GM13976 (cell line): ENCODE results near the gene ZNF614.
"Not testable (repeated sequence)": the region's sequence is repeated elsewhere in the genome, so short reads cannot be mapped to it uniquely, and the experiment has no call there.

Source experiments
- DNase-seq: peaks from one replicate; pipeline ENCODE4 v3.0.0; 2012; ENCODE audit warnings: low spot score
- in situ Hi-C: fragments of 300-500 bp; cut with MboI; formaldehyde crosslinking; loops from one replicate; pipeline ENCODE4 v1.12.0; 2022; ENCODE audit warnings: low sequenced_read_pairs, mixed read lengths, inconsistent platforms; ENCODE audit not compliant: unreplicated experiment
- TF ChIP-seq, protein P1 (sequence below): IDR thresholded peaks from 2 replicates; pipeline ENCODE4 v1.5.1; 2012; ENCODE audit warnings: borderline replicate concordance, mild to moderate bottlenecking; ENCODE audit not compliant: insufficient read depth; ENCODE audit errors: extremely low read depth, missing control alignments, control extremely low read depth

The ZNF614 gene

DNA sequence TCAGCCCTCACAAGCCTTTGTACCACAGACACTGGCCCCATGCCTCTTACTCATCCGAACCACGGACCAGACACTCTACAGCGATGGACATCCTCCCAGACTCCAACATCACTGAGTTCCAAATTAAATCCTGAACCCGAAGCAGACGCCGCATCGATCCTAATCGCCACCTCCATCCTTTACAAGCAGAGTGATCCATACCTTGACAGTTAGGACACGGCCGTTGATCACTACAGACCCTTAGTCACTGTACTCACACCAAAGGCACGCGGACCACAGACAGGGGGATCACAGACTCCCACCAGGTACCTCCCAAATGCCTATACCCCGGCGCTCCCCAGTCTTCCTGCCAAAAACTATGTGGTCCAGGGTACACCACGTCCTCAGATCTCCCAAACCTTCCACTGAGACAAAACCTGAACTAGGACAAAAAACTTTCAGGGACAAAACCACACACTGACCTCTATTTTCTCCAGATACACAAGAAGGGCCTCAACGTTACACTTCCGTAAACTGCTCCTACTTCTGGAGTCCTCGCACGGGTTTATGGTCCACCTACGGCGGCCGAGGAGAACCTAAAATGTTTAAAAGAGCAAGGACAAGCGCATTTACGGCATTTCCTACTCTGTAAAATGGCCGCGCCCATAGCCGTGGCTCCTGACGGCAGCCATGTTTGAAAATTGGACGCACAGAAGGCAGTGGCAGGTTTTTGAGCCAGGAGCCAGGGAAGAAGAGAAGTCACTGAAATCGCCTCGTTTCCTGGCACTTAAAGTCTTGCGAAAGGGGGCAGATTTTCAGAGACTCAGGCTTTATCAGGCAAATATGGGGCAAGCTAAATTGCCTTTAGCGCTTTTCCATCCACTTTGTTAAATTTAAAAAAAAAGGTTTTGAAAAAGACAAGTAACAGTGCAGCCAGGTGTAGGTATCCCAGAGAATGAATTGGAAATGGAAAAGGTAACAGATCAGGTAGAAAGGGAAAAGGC is 41.6 kb downstream of the ZNF614 start, which contains the start of gene ZNF350:
Gene ZNF350 (minus strand): TSS at position 532 of the 983 bp plus-strand sequence. CDS start 12,480 bp downstream, outside the sequence.
- DNase-seq: peak; percentile 86
- in situ Hi-C loops: no loop called here
- TF ChIP-seq, protein P1, sequence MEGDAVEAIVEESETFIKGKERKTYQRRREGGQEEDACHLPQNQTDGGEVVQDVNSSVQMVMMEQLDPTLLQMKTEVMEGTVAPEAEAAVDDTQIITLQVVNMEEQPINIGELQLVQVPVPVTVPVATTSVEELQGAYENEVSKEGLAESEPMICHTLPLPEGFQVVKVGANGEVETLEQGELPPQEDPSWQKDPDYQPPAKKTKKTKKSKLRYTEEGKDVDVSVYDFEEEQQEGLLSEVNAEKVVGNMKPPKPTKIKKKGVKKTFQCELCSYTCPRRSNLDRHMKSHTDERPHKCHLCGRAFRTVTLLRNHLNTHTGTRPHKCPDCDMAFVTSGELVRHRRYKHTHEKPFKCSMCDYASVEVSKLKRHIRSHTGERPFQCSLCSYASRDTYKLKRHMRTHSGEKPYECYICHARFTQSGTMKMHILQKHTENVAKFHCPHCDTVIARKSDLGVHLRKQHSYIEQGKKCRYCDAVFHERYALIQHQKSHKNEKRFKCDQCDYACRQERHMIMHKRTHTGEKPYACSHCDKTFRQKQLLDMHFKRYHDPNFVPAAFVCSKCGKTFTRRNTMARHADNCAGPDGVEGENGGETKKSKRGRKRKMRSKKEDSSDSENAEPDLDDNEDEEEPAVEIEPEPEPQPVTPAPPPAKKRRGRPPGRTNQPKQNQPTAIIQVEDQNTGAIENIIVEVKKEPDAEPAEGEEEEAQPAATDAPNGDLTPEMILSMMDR: no peak

DNA sequence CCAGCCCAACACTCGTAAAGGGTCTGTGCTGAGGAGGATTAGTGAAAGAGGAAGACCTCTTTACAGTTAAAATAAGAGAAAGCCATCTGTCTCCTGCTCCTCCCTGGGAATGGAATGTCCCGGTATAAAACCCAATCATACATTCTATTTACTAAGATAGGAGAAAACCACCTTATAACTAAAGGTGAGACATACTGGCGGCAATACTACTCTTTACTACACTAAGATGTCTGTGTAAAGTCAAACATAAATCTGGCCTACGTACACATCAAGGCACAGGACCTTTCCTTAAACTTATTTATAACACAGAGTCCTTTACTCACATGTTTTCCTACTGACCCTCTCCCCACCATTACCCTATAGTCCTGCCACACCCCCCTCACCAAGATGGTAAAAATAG is 44.8 kb downstream of the ZNF614 start:
- in situ Hi-C loops: no loop called here
- DNase-seq: no peak

DNA sequence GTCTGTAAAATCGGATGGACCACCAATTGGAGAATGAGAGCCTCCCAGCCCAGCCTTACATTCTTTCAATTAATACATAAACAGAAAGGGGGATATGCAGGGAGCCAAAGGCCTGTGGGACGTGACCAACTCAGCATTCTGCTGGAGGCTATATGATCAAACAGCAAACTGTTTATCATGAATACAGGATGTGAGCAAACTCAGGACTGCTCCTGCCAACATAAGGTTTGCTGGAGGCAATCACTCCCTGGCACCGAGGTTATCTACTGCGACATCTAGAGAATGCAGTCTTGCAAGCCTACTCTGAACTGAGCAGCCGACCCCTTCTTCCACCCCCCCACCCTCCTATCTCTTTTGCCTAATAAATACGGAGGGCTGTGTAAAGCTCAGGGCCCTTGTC is 47.3 kb downstream of the ZNF614 start:
- in situ Hi-C loops, DNase-seq: not testable (repeated sequence)

More for the DNA sequence above, 44.8 kb downstream of the ZNF614 start:
- TF ChIP-seq, protein P1: no peak

DNA sequence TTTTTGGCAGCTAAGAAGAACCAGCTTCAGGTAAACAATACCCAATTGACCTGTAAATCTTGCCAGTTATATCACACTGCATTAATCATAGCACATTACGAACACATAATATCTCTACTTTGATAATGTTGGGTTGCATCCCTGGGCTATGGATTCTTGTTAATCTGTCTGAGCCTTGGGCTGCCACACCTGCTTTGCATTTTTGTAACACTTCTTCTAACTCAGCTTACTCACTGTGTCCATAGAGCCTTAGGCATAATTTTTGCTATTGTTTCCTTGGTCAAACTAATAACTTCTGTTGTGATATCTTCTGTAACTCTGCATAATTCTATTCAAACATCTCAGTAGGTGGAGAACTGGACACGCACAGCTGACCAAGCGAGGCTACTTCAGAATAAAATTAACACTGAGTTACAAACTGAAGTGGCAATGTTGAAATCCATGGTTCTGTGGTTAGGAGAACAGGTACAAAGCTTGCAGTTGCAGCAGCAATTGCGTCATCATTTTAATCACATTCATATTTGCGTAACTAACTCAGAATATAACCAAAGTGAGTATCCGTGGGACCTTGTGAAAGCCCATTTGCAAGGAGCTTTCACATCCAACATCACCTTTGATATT is 48.0 kb downstream of the ZNF614 start:
- TF ChIP-seq, protein P1: no peak
- in situ Hi-C loops: no loop called here
- no peak for DNase-seq

DNA sequence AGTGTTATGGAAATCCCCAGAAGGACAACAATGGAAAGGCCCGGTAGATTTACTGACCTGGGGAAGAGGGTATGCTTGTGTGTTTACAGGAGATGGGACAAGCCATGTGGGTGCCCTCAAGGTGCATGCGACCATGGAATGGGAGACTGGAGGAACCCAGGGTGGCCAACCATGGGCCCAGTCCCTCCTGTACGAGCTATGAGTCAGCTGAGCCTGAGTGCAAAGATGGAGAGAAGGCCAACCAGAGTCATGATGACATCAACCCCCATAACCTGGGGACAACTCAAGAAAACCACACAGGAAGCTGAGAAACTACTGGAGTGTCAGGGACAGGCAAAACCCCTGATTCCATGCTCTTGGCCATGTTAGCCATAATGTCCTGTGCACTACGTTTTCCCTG is 49.3 kb downstream of the ZNF614 start:
- DNase-seq: no peak
- in situ Hi-C loops: no loop called here
- TF ChIP-seq, protein P1: no peak

DNA sequence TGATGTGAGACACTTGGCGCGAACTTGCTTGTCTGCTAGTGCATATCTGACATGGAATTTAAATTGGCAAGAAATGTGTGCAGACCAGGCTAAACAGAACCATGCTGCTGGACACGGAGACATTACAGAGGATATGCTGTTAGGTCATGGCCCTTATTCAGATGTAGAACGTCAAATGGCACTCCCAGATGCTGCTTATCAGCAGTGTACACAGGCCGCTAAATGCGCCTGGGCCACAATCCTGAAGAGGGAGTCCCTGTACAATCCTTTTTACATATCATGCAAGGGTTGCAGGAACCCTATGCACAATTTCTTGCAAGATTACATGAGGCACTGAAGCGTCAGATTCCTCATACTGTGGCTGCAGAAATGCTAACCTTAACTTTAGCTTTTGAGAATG is 50.8 kb downstream of the ZNF614 start:
- TF ChIP-seq, protein P1: no peak
- in situ Hi-C loops: no loop called here
- DNase-seq: no peak

DNA sequence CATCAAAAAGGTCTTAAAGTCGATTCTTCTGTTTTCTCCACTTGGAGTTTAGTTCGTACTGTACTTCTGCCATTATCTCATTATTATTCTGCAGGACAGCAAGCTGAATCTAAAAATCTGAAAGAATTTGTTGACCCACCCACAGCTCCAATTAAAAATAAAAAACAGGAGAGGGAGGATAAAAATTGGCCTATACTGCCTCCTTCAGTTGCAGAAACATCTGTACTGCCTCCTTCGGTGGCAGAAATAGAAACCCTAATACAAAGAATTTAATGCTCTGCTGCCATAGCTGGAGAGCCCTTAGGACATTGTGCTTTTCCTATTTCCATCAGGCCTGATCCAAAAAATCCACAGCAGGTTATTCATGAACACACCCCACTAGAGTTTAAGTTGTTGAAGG is 51.3 kb downstream of the ZNF614 start:
- in situ Hi-C loops: no loop called here

DNA sequence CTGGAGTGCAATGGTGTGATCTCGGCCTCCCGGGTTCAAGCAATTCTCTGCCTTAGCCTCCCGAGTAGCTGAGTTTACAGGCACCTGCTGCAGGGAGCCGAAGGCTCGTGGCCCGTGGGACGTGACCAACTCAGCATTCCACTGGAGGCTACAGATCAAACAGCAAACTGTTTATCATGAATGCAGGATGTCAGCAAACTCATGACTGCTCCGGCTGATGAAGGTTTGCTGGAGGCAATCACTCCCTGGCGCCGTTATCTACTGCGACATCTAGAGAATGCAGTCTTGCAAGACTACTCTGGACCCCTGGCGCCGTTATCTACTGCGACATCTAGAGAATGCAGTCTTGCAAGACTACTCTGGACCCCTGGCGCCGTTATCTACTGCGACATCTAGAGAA is 52.4 kb downstream of the ZNF614 start:
- in situ Hi-C loops, DNase-seq: not testable (repeated sequence)

More for the DNA sequence above, 51.3 kb downstream of the ZNF614 start:
- no peak for DNase-seq
- TF ChIP-seq, protein P1: no peak
